HG03565 (cell line): Measurements from ENCODE around the gene MBOAT2.
"Not testable (repeated sequence)": the region's sequence is repeated elsewhere in the genome, so short reads cannot be mapped to it uniquely, and the experiment has no call there.

ENCODE experiments used
- ATAC-seq: cut with Tn5 transposase; IDR thresholded peaks from one replicate; pipeline ENCODE4 v1.9.1; 2021; ENCODE audit warnings: mild to moderate bottlenecking, moderate library complexity; ENCODE audit not compliant: unreplicated experiment

MBOAT2 gene

DNA sequence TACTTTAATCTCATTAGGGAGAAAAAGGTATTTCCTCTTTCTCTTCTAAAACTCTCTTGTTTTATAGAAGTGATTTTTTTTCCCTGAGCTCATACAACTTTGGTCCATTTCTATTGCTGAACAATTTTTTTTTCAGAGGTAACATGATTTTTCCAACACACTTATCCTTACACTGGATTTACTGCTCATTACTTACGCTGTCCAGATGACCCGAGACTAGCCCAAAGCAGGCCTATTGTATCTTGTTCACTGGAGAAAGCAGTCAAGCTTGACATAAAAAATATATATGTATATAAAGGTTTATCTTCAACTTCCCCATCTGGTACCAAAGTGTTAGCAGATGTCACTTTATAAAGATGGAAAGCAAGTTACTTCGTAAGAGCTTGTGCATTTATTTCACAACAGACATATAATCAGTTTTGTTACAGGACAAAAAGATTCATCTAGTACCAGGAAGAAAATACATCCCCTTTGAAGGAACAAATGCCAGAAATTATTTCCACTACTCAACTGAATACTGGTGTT lies 95.7 kb downstream of the MBOAT2 start:
- ATAC-seq = no peak

DNA sequence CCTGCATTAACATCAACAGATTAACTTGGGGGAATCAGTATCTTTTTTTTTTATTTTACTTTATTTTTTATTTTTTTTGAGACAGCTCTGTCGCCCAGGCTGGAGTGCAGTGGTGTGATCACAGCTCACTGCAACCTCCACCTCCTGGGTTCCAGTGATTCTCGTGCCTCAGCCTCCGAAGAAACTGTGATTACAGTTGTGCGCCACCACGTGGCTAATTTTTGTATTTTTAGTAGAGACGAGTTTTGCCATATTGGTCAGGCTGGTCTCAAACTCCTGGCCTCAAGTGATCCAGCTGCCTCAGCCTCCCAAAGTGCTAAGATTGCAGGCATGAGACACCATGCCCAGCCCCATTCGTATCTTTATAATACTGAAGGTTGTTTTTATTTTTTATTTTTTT lies 99.6 kb downstream of the MBOAT2 start:
- not testable (repeated sequence) for ATAC-seq

DNA sequence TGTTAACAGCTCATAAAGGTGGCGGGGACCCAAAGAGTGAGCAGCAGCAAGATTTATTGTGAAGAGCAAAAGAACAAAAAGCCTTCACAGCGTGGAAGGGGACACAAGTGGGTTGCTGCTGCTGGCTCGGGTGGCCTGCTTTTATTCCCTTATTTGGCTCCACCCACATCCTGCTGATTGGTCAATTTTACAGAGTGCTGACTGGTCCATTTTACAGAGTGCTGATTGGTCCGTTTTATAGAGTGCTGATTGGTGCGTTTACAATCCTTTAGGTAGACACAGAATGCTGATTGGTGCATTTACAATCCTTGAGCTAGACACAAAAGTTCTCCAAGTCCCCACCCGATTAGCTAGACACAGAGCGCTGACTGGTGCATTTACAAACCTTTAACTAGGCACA lies 100.7 kb downstream of the MBOAT2 start:
- not testable (repeated sequence) for ATAC-seq

DNA sequence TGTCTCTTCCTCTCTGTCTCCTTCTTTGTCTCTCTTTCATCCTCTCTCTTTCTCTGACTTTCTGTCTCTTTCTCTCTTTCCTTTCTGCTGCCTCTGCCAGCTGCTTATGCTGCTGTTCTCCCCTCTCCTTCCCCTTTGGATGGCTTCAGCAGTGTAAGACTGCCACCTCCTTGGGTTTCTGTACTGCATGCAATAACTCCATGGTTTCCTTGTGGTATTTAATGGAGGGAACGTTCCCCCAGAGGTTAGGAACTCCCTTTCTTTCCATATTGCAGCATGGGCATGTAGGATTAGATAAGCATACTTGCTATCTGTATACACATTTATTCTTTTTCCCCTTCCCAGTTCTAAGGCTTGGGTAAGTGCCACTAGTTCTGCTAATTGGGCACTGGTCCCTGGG lies 106.3 kb downstream of the MBOAT2 start:
- ATAC-seq = not testable (repeated sequence)

DNA sequence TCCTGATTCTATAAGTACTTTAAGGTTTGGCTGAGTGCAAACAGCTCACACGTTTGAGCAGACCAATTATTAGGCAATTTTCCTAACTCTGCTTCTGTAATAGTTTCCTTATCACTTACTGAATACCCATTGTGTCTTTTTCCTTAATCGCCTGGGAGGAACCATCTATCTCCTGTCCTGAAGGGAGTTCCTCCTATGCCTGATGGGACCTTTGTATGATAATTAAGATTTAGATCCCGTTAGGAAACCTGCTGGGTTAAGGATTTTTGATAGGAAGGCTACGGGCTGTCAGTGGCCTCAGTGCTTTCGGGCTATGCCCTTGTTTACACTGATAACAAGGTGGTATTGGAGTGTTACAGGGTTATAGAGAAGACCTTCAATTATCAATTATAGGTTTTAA lies 106.8 kb downstream of the MBOAT2 start:
- ATAC-seq = not testable (repeated sequence)

DNA sequence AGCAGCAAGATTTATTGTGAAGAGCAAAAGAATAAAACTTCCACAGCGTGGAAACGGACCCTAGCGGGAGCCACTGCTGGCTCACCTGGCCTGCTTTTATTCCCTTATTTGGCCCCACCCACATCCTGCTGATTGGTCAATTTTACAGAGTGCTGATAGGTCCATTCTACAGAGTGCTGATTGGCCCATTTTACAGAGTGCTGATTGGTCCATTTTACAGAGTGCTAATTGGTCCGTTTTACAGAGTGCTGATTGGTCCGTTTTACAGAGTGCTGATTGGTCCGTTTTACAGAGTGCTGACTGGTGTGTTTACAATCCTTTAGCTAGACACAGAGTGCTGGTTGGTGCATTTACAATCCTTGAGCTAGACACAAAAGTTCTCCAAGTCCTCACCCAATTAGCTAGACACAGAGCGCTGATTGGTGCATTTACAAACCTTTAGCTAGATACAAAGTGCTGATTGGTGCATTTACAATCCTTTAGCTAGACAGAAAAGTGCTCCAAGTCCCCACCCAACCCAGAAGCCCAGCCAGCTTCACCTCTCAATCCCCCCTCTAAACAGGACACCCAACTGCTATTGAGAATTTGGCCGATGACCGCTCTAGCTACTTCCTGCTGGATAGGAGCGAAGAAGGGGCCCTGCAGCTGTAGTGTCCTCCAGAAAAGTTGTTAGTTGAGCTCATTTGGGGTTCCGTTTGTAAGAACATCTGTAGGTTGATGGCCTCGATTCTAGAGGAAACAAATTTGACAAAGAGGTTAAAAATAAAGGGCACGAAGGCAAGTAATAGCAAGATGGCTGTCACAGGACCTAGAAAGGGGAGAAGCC lies 108.2 kb downstream of the MBOAT2 start:
- not testable (repeated sequence) for ATAC-seq

DNA sequence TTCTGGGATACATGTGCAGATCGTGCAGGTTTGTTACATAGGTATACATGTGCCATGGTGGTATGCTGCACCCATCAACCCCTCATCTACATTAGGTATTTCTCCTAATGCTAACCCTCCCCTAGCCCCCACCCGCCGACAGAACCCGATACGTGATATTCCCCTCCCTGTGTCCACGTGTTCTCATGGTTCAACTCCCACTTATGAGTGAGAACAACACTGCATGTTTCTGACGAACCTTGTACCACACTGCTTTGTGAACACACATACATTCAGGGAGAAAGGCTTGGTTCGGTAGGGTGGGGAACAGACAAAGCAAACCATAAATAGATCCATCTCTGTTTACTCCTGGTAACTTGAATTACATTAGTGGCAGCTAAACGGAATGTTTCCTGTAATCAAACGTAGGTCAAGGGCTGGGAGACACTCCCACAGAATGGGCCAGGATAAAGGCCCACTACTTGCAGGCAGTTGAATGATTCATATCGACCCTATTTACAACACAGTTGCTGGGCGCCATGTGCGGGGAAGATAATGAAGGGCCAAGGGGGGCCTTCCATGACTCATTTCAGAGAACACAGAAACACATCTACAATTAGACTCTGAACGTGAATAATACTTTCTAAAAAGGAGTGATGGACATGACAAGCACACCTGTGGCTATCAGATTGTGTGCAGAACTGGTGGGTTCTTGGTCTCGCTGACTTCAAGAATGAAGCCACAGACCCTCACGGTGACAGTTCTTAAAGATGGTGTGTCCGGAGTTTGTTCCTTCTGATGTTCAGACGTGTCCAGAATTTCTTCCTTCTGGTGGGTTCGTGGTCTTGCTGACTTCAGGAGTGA lies 109.3 kb downstream of the MBOAT2 start:
- no peak for ATAC-seq

DNA sequence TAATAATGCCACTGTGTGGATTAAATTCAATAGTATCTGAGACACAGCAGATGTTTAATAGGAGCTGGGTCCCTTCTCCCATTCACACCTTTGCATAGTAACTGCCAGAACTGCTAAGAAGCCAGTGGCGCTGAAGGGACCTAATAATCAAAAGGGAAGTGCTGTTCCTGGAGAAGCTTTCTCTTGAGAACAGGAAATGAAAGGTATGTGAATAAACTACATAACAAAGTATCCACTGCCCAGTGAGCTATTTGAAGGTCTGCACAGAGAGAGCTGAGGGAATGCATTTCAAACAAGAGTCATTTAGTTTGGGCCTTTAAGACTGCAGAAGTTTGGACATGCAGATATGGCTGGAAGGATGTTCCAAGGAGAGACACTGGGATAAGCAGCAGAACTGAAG lies 110.0 kb downstream of the MBOAT2 start:
- ATAC-seq = no peak

DNA sequence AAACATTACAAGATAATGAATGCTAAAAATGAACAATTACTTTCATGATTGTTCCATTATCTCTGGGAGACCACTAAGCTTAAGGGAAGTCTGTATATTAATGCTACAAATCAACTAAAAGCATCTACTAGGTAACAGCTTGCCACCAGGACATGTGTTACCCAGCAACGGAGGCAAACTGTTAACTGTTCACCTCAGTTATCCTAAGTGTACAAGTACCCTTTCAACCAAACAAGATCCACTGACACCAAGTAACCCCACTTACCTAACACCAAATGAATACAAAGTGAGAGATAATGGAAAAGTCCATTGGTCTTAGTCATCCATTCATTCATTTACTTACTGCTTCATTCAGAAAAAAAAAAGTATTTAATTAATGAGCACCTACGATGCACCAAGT lies 111.4 kb downstream of the MBOAT2 start:
- ATAC-seq = no peak

DNA sequence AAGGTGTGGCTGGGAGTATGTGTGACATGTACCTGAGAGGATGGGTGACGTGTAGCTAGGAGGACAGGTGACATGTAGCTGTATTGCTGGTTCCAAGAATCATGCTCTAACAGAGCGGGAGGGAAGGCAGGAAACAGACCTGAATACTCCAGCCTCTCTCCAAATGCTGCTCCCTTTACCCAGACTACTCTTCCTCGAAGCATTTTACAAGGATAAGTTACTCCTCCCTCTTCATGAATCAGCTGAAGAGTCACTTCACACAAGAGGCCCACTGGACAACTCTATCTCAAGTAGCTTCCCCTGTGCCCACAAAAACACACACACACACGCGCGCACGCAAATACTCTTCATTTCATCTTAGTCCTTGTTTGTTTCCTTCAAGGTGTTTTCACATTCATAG lies 113.5 kb downstream of the MBOAT2 start:
- no peak for ATAC-seq

DNA sequence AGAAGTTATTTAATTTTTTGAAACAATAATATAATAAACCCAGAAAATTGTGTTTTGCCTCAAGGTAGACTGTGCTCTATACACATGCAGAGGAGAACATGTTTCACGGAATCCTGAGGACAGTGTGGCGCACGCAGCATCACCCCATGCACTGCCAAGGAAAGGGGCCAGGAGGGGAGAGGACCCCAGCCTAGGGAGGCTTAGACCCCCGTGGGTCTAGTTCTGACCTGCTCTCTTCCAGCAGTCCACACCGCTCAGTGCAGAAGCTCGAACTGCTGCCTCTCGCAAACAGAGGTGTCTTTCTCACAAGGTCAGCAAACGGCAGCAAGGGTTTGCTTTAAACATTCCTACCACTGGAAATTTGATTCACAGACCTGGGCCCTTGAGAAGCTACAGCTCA lies 114.5 kb downstream of the MBOAT2 start:
- ATAC-seq = no peak

DNA sequence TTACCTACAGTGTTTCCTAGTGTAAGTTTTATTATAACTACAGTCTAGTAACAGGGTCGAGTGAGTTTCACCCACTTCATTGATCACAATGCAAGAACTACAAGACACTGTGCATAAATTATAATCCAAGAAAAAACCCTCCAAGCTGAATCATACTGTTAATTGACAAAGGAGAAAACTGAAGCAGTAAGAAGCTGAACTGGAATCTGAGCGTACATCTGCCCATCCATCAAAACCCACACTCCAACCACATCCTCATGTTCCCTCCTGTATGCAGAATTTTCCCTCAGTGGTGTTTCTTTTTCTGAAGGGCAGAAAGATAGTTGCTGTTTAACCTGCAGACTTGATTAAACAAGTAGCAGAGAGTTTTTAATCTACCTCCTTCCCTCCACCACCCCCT lies 116.6 kb downstream of the MBOAT2 start:
- ATAC-seq = no peak

DNA sequence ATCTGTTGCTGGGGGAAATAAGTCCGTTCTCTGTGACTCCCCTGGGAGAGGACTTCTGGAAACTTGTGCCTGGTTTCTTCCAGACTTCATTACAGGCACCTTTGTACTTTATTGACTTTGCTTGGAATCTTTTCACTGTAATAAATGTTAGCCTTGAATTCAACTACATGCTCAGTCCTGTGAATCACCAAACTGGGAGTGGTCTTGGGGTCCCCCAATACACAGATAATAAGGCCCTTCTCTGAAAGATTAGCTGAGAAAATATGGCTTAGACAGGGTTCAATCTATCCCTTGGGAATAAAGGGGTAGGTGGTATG lies 117.3 kb downstream of the MBOAT2 start:
- no peak for ATAC-seq

DNA sequence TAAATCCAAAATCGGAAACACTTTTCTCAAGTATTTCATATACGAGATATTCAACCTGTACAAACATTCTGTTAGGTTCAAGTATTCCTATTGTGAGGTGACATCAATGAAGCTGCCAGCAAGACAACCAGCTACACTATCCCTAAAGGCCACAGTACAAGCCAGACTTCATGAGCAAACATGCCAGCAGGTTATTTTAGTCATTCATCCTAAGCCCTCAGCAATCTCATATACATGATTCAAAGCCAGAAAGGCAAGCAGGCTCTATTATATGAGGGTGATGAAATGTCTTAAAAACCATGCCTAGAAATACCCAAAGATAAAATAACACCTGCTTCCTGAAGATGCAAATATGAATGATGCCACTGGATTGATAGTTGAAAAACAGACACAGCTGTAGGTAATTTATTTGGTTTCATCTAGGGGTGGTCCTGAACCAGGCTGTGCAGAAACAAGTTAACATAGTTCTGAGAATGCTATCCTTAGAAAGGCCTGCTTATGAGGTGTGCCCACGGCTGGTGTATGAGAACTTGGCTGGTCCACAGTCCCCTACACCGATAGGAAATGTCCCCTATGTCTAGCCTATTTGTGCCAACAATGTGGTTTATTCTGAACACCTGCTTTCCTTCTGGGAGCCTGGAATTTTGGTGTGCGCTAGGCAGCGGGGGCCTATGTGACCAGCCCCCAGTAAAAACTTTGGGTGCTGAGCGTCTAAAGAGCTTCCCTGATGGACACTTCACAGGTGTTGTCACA lies 117.9 kb downstream of the MBOAT2 start:
- ATAC-seq = no peak

DNA sequence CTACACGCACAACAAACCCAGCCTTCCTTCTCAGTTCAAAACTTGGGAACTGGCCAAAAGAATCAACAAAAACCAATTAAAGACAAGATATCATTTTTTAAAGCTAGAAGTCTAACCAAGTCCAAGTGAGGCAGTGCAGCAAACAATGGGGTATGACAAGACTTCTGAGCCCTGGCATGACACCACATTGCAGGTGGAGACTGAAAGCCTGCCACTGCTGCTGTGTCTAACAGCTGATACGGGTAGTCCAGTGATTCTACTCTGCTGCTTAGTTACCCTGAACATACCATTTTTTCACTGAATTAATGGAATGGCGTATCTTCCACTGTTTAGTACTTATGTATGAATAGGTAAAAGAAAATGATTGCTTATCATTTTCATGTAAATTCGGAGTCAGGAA lies 118.7 kb downstream of the MBOAT2 start:
- ATAC-seq = no peak

DNA sequence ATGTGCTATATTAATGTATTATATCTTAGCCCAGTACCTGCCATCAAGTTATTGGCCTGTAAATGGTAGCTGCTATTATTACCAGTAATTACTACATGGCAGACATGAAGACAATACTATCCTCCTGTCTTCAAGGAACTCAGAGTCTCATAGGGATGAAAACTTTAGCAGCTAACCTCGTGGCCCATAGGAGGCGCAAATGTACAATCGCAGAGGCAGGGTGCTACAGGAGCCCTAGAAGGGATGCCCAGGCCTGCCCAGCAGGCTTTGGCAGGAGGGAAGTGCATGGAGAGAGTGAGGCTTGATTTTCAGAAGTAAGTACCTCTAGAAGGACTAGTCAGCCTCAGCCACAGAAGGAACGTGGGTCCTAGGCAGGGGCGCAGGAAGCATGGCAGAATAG lies 121.4 kb downstream of the MBOAT2 start:
- no peak for ATAC-seq

DNA sequence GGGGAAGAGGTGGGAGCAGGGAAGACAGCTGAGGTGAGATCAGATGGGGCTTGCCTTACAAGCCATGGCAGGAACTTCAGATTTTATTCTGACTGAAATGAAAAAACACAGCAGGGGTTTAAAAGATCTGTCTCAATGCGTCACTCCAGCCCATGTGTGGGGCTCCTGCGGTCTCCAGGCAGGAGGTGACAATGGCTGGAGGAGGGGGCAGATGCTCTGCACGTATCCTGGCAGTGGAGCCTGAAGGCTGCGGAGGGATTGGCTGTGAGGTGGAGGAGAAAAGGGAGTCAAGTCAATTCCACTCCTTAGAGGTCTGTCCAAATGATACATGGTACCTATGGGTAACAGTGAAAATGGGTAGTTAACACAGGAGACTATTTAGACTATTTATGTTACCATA lies 125.6 kb downstream of the MBOAT2 start:
- no peak for ATAC-seq

DNA sequence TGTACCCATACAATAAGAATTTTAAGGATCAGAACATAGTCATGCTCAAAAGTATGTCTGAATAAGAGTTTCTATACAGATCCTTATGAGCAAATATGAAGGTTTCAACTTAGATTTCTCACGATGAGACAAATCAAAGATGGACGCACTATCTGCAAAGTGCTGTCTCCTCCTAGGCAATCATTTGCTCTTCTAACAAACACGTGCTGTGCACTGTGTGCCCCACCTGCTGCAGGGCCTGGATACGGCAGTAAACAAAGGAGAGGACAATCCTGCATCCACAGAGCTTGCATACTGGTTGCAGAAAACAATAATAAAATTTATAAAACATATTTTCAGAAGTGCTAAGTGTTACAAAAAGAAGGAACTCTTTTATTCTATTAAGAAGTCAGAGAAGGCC lies 126.2 kb downstream of the MBOAT2 start:
- no peak for ATAC-seq

DNA sequence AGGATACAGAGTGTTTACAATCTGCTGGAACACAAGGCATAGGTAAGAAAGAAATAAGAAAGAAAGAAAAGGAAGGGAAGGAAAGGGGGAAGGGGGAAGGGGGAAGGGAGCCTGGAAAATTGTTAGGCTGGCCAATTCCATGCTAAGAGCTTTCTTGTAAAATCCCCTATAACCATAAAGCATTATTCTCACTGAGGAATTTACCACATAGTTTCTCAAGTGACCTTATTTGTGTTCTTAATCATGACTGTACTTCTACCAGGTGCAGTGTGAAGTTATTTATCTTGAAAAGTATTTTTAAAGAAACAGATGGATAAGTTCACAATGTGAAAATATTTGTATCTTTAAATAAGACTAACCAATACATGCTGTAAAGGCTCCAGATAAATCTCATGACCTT lies 126.9 kb downstream of the MBOAT2 start:
- no peak for ATAC-seq

DNA sequence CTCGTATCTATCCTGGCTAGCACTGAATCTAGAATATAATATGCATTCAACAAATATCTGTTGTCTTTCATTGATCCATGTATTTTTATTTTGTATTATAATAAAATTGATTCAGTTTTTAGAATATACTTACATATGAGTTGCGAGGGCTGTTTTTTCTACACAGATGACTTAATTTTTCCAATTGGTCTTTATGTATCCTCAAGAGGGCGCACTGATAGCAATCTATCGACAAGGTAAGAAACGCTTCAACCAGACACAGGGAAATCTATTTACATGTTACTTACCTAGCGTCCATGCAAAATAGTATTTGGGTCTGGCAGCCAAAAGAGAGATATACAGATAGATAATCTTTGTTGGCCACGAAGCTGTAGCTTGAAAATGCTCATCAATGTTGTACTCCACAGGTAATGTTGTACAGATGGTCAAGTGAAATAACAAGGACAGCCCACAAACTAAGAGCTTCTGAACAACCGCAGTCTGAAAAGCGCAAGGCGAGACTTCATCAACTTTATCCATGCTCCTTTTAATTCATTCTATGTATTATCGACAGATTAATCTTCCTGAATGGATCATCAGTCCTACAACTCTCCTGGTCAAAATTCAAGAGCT lies 130.6 kb downstream of the MBOAT2 start:
- ATAC-seq = no peak

DNA sequence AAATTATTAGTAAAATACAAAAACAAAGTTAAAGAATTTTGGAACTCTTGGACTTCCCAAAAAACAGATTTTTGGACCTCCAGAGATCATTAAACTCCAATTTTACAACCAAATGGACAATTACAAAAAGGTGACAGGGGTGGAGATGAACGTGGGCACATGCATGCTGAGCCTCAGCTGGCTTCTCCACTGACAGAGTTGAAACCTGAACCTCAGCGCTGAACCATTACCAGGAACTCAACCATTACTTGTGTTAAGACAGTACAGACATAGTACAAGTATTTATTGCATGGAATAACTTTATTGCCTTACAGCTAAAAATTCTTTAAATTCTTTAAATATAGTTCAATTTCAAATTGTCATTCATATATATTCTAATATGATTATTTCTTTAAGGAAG lies 133.0 kb downstream of the MBOAT2 start:
- no peak for ATAC-seq
